ENCODE measurements around the gene LRRC8C.

The LRRC8C gene

GRCh38 chr1:89728381-89728780 is 95.5 kb downstream of the LRRC8C start:
- in situ Hi-C loops (cut with HindIII; ENCODE audit: low pct_ligation_motif_present, low sequenced_read_pairs), result no loop called here

GRCh38 chr1:89732206-89732605 is 99.3 kb downstream of the LRRC8C start:
- H3K36me3 ChIP-seq (replicated peaks), result no peaks in the 10 kb centered on the region
- in situ Hi-C loops (cut with HindIII; ENCODE audit: low pct_ligation_motif_present, low sequenced_read_pairs), result no loop called here
- DNase-seq, result no peak
- H3K4me3 ChIP-seq (ENCODE audit: low read depth, low read length), result no peak overlapping the region
- TF ChIP-seq CTCF (IDR thresholded peaks at IDR 0.05; ENCODE audit: low read depth, low read length, missing control alignments), result no peak
- H3K27me3 ChIP-seq (replicated peaks), result no peaks in the 10 kb centered on the region
- H3K27ac ChIP-seq, result no peak overlapping the region

More at GRCh38 chr1:89728381-89728780, 95.5 kb downstream of the LRRC8C start:
- no peak for DNase-seq
- Histone ChIP-seq H3K36me3 (replicated peaks) (no peaks in the 10 kb centered on the region), H3K27ac (no peak overlapping the region), H3K27me3 (replicated peaks) (no peaks in the 10 kb centered on the region), H3K4me3 (ENCODE audit: low read depth, low read length) (no peak overlapping the region)
- TF ChIP-seq CTCF (IDR thresholded peaks at IDR 0.05; ENCODE audit: low read depth, low read length, missing control alignments), result no peak

- in situ Hi-C loops (cut with HindIII; ENCODE audit: low pct_ligation_motif_present, low sequenced_read_pairs), result no loop called here
- Histone ChIP-seq H3K36me3 (replicated peaks) (no peaks in the 10 kb centered on the region), H3K27ac (no peak overlapping the region), H3K27me3 (replicated peaks) (no peaks in the 10 kb centered on the region), H3K4me3 (ENCODE audit: low read depth, low read length) (no peak overlapping the region)
- no peak for DNase-seq
- no peak for TF ChIP-seq CTCF (IDR thresholded peaks at IDR 0.05; ENCODE audit: low read depth, low read length, missing control alignments)
Measured at GRCh38 chr1:89732643-89733222, 99.8 kb downstream of the LRRC8C start.

- no peak for DNase-seq
- TF ChIP-seq CTCF (IDR thresholded peaks at IDR 0.05; ENCODE audit: low read depth, low read length, missing control alignments), result no peak
- in situ Hi-C loops (cut with HindIII; ENCODE audit: low pct_ligation_motif_present, low sequenced_read_pairs), result no loop called here
Measured at GRCh38 chr1:89733748-89734147, 100.8 kb downstream of the LRRC8C start.

GRCh38 chr1:89734442-89734841 is 101.5 kb downstream of the LRRC8C start:
- no peaks in the 10 kb centered on the region for H3K27me3 ChIP-seq (replicated peaks)
- H3K36me3 ChIP-seq (replicated peaks), result no peaks in the 10 kb centered on the region
- H3K4me3 ChIP-seq (ENCODE audit: low read depth, low read length), result no peak overlapping the region
- no peak for TF ChIP-seq CTCF (IDR thresholded peaks at IDR 0.05; ENCODE audit: low read depth, low read length, missing control alignments)
- DNase-seq, result no peak
- in situ Hi-C loops (cut with HindIII; ENCODE audit: low pct_ligation_motif_present, low sequenced_read_pairs), result no loop called here
- no peak overlapping the region for H3K27ac ChIP-seq

More at GRCh38 chr1:89733748-89734147, 100.8 kb downstream of the LRRC8C start:
- Histone ChIP-seq H3K4me3 (ENCODE audit: low read depth, low read length) (no peak overlapping the region), H3K36me3 (replicated peaks) (no peaks in the 10 kb centered on the region), H3K27ac (no peak overlapping the region), H3K27me3 (replicated peaks) (no peaks in the 10 kb centered on the region)

GRCh38 chr1:89735479-89735878 is 102.6 kb downstream of the LRRC8C start:
- no peak for DNase-seq
- Histone ChIP-seq H3K36me3 (replicated peaks) (no peaks in the 10 kb centered on the region), H3K4me3 (ENCODE audit: low read depth, low read length) (no peak overlapping the region), H3K27me3 (replicated peaks) (no peaks in the 10 kb centered on the region), H3K27ac (no peak overlapping the region)
- in situ Hi-C loops (cut with HindIII; ENCODE audit: low pct_ligation_motif_present, low sequenced_read_pairs), result no loop called here
- TF ChIP-seq CTCF (IDR thresholded peaks at IDR 0.05; ENCODE audit: low read depth, low read length, missing control alignments), result no peak
